A549 (cell line): ENCODE data around the gene SPATA13.
"Not testable (repeated sequence)": the region's sequence is repeated elsewhere in the genome, so short reads cannot be mapped to it uniquely, and the experiment has no call there.

Source experiments
- CHD2 ChIP-seq: fragments of 150-350 bp; IDR thresholded peaks from 2 replicates; pipeline ENCODE4 v1.6.1; 2014; ENCODE audit warnings: low read length; ENCODE audit not compliant: partially characterized antibody
- TF ChIP-seq, protein P1 (sequence below): fragments of >200 bp; sonication (Bioruptor Twin); formaldehyde crosslinking; IDR thresholded peaks from 3 replicates; pipeline ENCODE4 v1.5.1; 2016

DNA sequence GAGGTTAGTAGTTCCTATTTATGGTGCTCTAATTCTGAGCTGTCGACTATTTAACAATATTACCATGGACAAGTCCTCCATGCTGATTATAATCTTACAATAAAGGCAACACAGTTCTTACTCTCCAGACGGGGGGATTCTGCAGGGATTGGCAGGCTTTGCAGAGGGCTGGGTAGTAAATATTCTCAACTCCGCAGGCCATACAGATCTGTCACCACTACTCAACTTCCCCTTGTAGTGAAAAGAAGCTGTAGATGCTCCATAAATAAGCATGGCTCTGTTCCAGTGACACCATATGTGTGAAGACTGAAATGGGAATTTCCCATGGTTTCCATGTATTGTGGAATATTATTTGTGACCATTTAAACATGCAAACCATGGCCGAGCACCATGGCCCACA is 158.4 kb downstream of the SPATA13 start:
- TF ChIP-seq, protein P1, sequence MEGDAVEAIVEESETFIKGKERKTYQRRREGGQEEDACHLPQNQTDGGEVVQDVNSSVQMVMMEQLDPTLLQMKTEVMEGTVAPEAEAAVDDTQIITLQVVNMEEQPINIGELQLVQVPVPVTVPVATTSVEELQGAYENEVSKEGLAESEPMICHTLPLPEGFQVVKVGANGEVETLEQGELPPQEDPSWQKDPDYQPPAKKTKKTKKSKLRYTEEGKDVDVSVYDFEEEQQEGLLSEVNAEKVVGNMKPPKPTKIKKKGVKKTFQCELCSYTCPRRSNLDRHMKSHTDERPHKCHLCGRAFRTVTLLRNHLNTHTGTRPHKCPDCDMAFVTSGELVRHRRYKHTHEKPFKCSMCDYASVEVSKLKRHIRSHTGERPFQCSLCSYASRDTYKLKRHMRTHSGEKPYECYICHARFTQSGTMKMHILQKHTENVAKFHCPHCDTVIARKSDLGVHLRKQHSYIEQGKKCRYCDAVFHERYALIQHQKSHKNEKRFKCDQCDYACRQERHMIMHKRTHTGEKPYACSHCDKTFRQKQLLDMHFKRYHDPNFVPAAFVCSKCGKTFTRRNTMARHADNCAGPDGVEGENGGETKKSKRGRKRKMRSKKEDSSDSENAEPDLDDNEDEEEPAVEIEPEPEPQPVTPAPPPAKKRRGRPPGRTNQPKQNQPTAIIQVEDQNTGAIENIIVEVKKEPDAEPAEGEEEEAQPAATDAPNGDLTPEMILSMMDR = not testable (repeated sequence)
- TF ChIP-seq CHD2 = not testable (repeated sequence)
